GM21360 (cell line): ENCODE results near the gene USP31.
"Not testable (repeated sequence)": the region's sequence is repeated elsewhere in the genome, so short reads cannot be mapped to it uniquely, and the experiment has no call there.

Experiments
- ATAC-seq: cut with Tn5 transposase; IDR thresholded peaks from one replicate; pipeline ENCODE4 v1.9.1; 2021; ENCODE audit warnings: mild to moderate bottlenecking, moderate library complexity; ENCODE audit not compliant: unreplicated experiment

The USP31 gene

DNA sequence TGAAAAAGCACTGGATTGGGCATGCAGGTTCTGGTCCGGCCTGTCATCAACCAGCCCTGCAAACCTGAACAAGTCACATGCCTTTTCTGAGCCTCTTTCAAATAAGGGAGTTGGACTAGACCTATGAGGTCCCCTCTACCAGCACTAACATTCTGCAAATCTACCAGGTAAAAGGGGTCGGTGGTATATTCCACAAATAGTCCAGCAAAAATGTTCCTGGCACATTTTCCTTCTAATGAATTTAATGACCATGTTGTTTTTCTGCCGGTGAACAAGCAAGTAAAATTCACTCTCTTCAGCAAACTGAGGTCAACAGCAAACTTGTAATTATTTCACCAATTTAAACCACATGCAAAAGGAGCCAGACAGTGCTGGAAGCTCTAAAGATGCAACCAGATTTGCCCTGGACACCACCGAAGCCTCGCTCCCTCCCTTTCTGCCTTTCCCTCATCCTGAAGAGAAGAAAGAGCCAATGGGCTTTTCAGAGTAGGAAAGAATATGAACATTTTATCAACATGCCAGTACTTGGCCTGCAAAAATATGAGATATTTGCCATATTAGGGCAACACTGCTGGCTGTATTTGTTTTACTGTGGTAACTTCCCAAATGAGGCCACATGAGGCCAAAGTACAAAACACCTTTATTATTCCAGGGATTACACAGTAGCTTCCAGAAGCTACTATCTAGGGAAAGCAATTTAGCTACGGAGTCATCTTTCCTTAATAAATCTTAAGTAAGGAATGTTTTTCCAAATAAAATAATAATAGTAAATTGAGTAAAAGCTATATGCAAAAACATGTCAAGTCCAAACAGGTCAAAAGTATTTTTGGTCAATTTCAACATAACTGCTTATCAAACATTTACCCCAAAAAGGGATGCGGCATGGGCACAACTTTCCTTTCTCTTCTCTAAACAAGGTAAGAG, 45.0 kb downstream of the USP31 start:
- ATAC-seq, result no peak

GRCh38 chr16:23103603-23104002, 45.6 kb downstream of the USP31 start:
- ATAC-seq, result no peak

DNA sequence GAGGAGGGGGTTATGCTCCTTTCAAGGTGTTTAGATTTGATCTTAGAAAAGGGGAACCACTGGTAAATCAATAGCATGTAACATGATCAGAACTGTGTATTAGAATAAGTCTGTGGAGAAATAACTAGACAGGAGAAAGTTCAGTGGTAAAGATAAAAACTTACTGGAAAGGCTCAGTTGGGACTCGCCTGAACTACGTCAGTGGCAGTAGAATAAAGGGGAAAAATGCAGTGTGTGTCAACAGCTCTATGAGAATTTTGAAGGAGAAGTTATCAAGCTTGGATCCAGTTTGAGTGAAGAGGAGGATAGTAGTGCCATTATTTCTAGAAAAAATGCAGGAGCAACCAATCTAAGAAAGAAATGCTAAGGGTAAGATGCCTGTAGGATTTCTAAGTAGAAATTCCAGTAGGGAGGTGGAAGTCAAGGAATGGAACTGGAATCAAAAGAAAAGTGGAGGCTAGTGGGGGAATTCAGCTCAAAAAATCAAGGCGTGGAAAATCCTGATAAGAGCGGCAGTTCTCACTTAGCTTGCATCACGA, 48.2 kb downstream of the USP31 start:
- ATAC-seq, result no peak

DNA sequence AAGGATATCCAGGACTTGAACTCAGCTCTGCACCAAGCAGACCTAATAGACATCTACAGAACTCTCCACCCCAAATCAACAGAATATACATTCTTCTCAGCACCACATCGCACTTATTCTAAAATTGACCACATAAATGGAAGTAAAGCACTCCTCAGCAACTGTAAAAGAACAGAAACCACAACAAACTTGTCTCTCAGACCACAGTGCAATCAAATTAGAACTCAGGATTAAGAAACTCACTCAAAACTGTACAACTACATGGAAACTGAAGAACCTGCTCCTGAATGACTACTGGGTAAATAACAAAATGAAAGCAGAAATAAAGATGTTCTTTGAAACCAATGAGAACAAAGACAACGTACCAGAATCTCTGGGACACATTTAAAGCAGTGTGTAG, 52.8 kb downstream of the USP31 start:
- not testable (repeated sequence) for ATAC-seq

GRCh38 chr16:23094136-23094535, 55.1 kb downstream of the USP31 start:
- not testable (repeated sequence) for ATAC-seq

DNA sequence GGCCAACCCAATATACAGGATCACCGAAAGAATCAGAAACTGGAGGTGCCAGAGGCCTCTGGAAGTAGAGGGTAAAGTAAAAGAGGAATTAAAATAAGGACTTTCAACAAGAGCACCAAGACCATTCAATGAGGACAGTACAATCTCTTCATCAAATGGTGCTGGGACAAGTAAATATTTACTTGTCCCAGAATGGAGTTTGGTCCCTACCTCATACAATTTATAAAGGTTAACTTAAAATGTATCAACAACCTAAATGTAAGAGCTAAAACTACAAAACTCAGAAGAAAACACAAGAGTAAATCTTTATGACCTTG, 56.5 kb downstream of the USP31 start:
- no peak for ATAC-seq

DNA sequence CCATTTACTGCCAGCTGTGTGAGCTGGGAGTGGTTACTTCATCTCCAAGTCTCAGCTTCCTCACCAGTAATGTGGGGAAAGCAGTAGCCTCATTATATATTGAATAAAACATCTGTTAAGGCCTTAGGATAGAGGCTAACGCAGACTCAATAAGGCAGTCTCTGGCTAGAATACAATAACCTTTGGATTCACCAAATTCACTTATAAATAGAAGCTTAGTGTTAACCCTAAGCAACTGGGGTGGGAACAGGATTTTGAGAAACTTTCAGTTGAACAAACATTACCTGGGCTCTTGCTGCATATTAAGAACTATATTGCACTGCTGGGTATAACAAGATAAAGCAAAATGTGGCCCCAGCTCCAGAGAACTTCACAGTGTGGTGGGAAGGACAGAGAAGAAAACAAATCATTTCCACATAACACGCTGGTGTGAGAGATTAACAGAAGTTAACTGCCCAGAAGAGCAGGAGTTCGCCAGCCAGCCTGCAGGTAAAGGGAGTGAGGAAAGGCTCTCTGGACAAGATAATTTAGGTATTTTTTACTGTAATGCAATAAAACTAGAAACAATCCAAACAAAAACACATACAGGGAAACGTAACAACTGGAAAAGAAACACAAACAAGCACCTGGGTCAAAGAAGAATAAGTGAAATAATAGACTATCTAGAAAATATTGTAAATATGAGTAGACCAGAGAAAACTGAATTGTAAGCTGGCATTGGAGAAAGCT, 57.0 kb downstream of the USP31 start:
- ATAC-seq, result no peak

DNA sequence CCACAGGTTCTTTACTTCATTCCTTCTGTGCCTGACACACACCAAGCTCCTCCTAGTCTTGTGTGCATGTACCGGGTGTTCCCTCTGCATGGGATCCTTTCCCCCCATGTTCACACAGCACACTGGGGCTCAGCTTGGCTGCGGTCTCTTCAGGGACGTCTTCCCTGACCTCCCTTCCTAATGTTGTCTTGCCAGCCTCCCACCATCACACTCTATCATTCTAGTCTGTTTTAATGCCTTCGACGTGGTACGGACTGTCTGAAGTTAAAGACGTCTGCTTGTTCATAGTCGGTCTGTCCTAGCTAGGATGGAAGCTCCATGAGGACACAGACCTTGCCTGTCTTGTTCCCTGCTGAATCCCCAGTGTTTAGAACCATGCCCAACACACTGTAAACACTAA, 60.1 kb downstream of the USP31 start:
- no peak for ATAC-seq

- ATAC-seq, result no peak
Observed at GRCh38 chr16:23088018-23088417, 61.2 kb downstream of the USP31 start.

- no peak for ATAC-seq
Observed at GRCh38 chr16:23085949-23086348, 63.3 kb downstream of the USP31 start.

- no peak for ATAC-seq
Observed at GRCh38 chr16:23082161-23082788, 67.0 kb downstream of the USP31 start.

- ATAC-seq, result no peak
Observed at GRCh38 chr16:23081675-23082119, 67.6 kb downstream of the USP31 start.

- ATAC-seq, result no peak
Observed at GRCh38 chr16:23080747-23081146, 68.5 kb downstream of the USP31 start.

DNA sequence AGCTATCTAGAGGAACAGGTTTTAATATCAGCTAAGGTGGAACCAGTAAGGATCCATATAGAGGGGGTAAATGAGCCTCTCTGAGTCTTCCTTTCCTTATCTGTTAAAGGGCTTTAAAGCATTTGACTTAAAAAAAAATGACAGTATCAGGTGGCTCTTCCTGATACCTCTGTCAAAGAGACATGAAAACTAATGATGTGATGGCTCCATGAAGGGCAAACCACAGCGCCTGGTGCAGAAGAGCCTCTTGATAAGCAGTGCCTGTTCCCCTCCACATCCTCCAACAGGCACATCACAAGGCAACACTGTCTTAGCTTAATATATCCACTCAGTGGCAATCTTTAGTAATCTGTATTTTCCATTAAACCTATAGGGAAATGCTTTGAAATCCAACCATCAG, 68.9 kb downstream of the USP31 start:
- no peak for ATAC-seq

GRCh38 chr16:23079675-23080301, 69.5 kb downstream of the USP31 start:
- no peak for ATAC-seq

- ATAC-seq, result no peak
Observed at GRCh38 chr16:23074423-23074822, 74.8 kb downstream of the USP31 start.

GRCh38 chr16:23072769-23073549, 76.3 kb downstream of the USP31 start:
- ATAC-seq, result no peak

DNA sequence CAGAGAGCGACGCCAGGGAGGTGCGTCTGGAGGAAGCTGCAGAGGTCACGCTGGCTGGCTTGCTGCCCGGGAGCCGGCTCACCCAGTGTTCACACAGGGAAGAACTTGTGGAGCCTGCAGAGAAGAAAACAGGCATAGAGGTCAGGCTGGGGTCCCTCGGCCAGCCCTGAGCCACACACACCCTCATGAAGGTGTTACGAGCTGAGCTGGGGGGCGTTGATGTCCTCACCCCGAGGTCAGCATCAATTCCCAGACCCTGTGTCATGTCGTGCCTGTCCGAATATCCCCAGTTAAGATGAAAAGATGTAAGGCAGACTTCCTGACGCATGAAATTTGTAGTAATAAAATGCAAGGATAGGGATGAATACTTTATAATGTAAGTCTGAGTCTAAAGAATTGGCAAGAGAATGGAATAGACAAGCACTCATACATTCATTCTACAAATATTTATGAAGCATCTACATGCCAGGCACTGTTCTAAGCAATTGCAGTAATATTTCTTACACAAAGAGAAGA, 77.1 kb downstream of the USP31 start:
- ATAC-seq, result no peak

GRCh38 chr16:23071196-23072083, 77.8 kb downstream of the USP31 start:
- ATAC-seq, result no peak
